ENCODE results near the gene QRFP. TPM values are rescaled to one million over a fixed set of nuclear protein-coding genes. Genes with fewer than 3 reads are reported as not detected.

Gene QRFP
- total and polyA plus RNA-seq, 2 of the 8 experiments (the other 6 are each of a cell fraction or from before 2014, with no cell fraction given) = not detected

GRCh38 chr9:130894546-130894945, 2.1 kb downstream of the QRFP start:
- no peak overlapping the region for H4K8ac ChIP-seq (ENCODE audit: extremely low read depth, insufficient read depth, low read length)
- no peak overlapping the region for H3K9ac ChIP-seq (replicated peaks in 1 of 4; ENCODE audit: extremely low read depth in 1 of 4, low read depth in 3 of 4, low read length in 3 of 4)
- ChIA-PET POLR2A (ENCODE audit: partially characterized antibody) (interaction anchor here (1.0 to 1.2 kb wide), 4 partner anchors 9 to 42 kb away, joined by 3 to 4 read pairs (median 3); no protein-coding TSS in a partner anchor), CTCF (ENCODE audit: partially characterized antibody) (interaction anchor here (0.7 to 8.2 kb wide), 20 partner anchors 9 to 214 kb away, joined by 3 to 49 read pairs (median 4); no protein-coding TSS in a partner anchor)
- TF ChIP-seq ATF2 (IDR thresholded peaks at IDR 0.05; ENCODE audit: low read length) (no peak), CBX8 (IDR thresholded peaks at IDR 0.05; ENCODE audit: borderline replicate concordance, low read depth, low read length) (no peak), SP1 (IDR thresholded peaks at IDR 0.05; ENCODE audit: low read depth, low read length) (no peak), BRCA1 (IDR thresholded peaks at IDR 0.05; ENCODE audit: low read depth, low read length) (no peak), EP300 (IDR thresholded peaks at IDR 0.05; ENCODE audit: borderline replicate concordance in 1 of 2, low read depth in 2 of 2, low read length in 2 of 2) (no peak), CBX5 (IDR thresholded peaks at IDR 0.05; ENCODE audit: low read depth, low read length) (no peak), GABPA (IDR thresholded peaks at IDR 0.05; ENCODE audit: borderline replicate concordance, insufficient read depth, low read length) (no peak)
- H3K18ac ChIP-seq (ENCODE audit: extremely low read depth, low read length) = no peak overlapping the region
- no peaks in the 10 kb centered on the region for H3K9me3 ChIP-seq (ENCODE audit: insufficient read depth in 2 of 2, low read depth in 1 of 2, low read length in 1 of 2)
- no peak overlapping the region for H2AFZ ChIP-seq (ENCODE audit: low read length)
- no peak overlapping the region for H2BK20ac ChIP-seq (ENCODE audit: low read length)
- no peaks in the 10 kb centered on the region for H3K27me3 ChIP-seq (replicated peaks in 1 of 4; ENCODE audit: control insufficient read depth in 3 of 4, extremely low read depth in 1 of 4, insufficient read depth in 3 of 4, low read length in 3 of 4)
- FAIRE-seq = no peak
- H2BK5ac ChIP-seq (ENCODE audit: low read depth, low read length) = no peak overlapping the region
- H3K14ac ChIP-seq (ENCODE audit: insufficient read length) = no peak overlapping the region
- DNase-seq (ENCODE audit: low read depth in 1 of 2, low spot score in 2 of 2) = no peak
- no peak overlapping the region for H4K91ac ChIP-seq (replicated peaks; ENCODE audit: insufficient read length, low read length)
- no peaks in the 10 kb centered on the region for H3K23me2 ChIP-seq (ENCODE audit: low read depth, low read length)
- no peak overlapping the region for H3K4ac ChIP-seq (replicated peaks; ENCODE audit: insufficient read length, low read depth, low read length)
- H2BK12ac ChIP-seq (ENCODE audit: low read depth, low read length) = no peak overlapping the region
- H2BK120ac ChIP-seq (replicated peaks; ENCODE audit: low read depth, low read length) = no peak overlapping the region
- H3K23ac ChIP-seq (ENCODE audit: insufficient read length) = no peak overlapping the region
- no peak overlapping the region for H2AK5ac ChIP-seq (ENCODE audit: low read depth, low read length)
- WGBS, 2 experiments (ENCODE audit: extremely low coverage in 1 of 2, insufficient coverage in 1 of 2, insufficient read length in 1 of 2, insufficient replicate concordance in 2 of 2, low coverage in 1 of 2, low lambda C conversion rate in 2 of 2, missing lambda C conversion rate in 1 of 2) = 78% methylated on average over 7 of the region's 7 CpGs; no CpG with 5 or more reads in 1 of the 2 experiments
- H3K79me2 ChIP-seq (ENCODE audit: control insufficient read depth in 1 of 2, insufficient read depth in 2 of 2, low read length in 2 of 2) = no peaks in the 10 kb centered on the region
- H2BK15ac ChIP-seq (ENCODE audit: low read length) = no peak overlapping the region
- H4K20me1 ChIP-seq (replicated peaks in 1 of 2; ENCODE audit: control insufficient read depth in 1 of 2, insufficient read depth in 2 of 2, low read length in 2 of 2) = peaks cover 4 to 6% of the 10 kb centered on the region in 2 experiments
- H3K4me1 ChIP-seq (replicated peaks in 1 of 4; ENCODE audit: control insufficient read depth in 3 of 4, insufficient read depth in 4 of 4, low read length in 3 of 4) = peaks cover 0 to 3% (median 0%) of the 10 kb centered on the region in 4 experiments; a peak in 3 of 7 replicates
- H3K79me1 ChIP-seq (ENCODE audit: low read depth, low read length) = no peaks in the 10 kb centered on the region
- no peak overlapping the region for H3K56ac ChIP-seq (replicated peaks; ENCODE audit: insufficient read length, low read depth, low read length)
- no peak overlapping the region for H4K5ac ChIP-seq (ENCODE audit: insufficient read length, low read depth, low read length)
- H3K4me3 ChIP-seq (ENCODE audit: extremely low read depth in 1 of 4, insufficient read depth in 2 of 4, low read depth in 3 of 4, low read length in 4 of 4) = no peak overlapping the region
- H3K36me3 ChIP-seq (ENCODE audit: control insufficient read depth in 2 of 4, insufficient read depth in 4 of 4, low read length in 3 of 4) = peaks cover 0 to 11% (median 3%) of the 10 kb centered on the region in 4 experiments; a peak in 4 of 8 replicates
- no peak overlapping the region for H3K4me2 ChIP-seq (ENCODE audit: insufficient read depth in 1 of 2, low read depth in 2 of 2, low read length in 2 of 2)
- no peak overlapping the region for H3K27ac ChIP-seq (ENCODE audit: low read depth, low read length)

All from H1 (cell line).